Neutrophil (primary cell): ENCODE data around the gene IP6K3.

Source experiments
- H3K27ac ChIP-seq: fragments of 200-600 bp; sonication (generic); 2 replicates; pipeline ENCODE4 v1.5.1; 2016; ENCODE audit warnings: mild to moderate bottlenecking, moderate library complexity
- H3K27me3 ChIP-seq: fragments of 200-600 bp; sonication (generic); 2 replicates; pipeline ENCODE4 v1.6.0; 2016; ENCODE audit warnings: mild to moderate bottlenecking
- H3K36me3 ChIP-seq: fragments of 200-600 bp; sonication (generic); 2 replicates; pipeline ENCODE4 v1.5.1; 2017
- H3K4me1 ChIP-seq, 2 experiments: fragments of 200-600 bp in 1 of 2; sonication (generic) in 1 of 2; 1 replicate in 1 of 2; 2 replicates in 1 of 2; pipeline versions ENCODE4 v1.5.1 to v1.6.1; 2013 to 2016; ENCODE audit warnings: low read depth in 1 of 2, low read length in 1 of 2, mild to moderate bottlenecking in 1 of 2, moderate library complexity in 1 of 2; ENCODE audit not compliant: control insufficient read depth in 1 of 2, insufficient read depth in 1 of 2
- H3K4me3 ChIP-seq, 2 experiments: fragments of 200-600 bp in 1 of 2; sonication (generic) in 1 of 2; 1 replicate in 1 of 2; 2 replicates in 1 of 2; pipeline ENCODE4 v1.5.1; 2013 to 2016; ENCODE audit warnings: low read depth in 1 of 2, low read length in 1 of 2, mild to moderate bottlenecking in 1 of 2, moderate library complexity in 1 of 2
- H3K9me3 ChIP-seq: fragments of 200-600 bp; sonication (generic); 2 replicates; pipeline ENCODE4 v1.5.1; 2016
- CTCF ChIP-seq: fragments of 200-600 bp; sonication (generic); IDR thresholded peaks from 2 replicates; pipeline ENCODE4 v1.5.1; 2016; ENCODE audit warnings: antibody characterized with exemption

Gene IP6K3

GRCh38 chr6:33678233-33678931, 68.3 kb downstream of the IP6K3 start:
- no peak overlapping the region for H3K27ac ChIP-seq
- no peak for TF ChIP-seq CTCF
- no peaks in the 10 kb centered on the region for H3K9me3 ChIP-seq
- no peaks in the 10 kb centered on the region for H3K4me1 ChIP-seq
- no peak overlapping the region for H3K4me3 ChIP-seq
- H3K27me3 ChIP-seq = no peaks in the 10 kb centered on the region
- no peaks in the 10 kb centered on the region for H3K36me3 ChIP-seq

GRCh38 chr6:33677689-33678088, 69.0 kb downstream of the IP6K3 start:
- Histone ChIP-seq H3K4me3 (no peak overlapping the region), H3K4me1 (no peaks in the 10 kb centered on the region), H3K27me3 (no peaks in the 10 kb centered on the region), H3K9me3 (no peaks in the 10 kb centered on the region), H3K36me3 (no peaks in the 10 kb centered on the region), H3K27ac (no peak overlapping the region)
- TF ChIP-seq CTCF = no peak

GRCh38 chr6:33677143-33677660, 69.5 kb downstream of the IP6K3 start:
- Histone ChIP-seq H3K36me3 (no peaks in the 10 kb centered on the region), H3K9me3 (no peaks in the 10 kb centered on the region), H3K4me3 (no peak overlapping the region), H3K4me1 (no peaks in the 10 kb centered on the region), H3K27me3 (no peaks in the 10 kb centered on the region), H3K27ac (no peak overlapping the region)
- TF ChIP-seq CTCF = no peak

- no peak for TF ChIP-seq CTCF
- Histone ChIP-seq H3K27me3 (no peaks in the 10 kb centered on the region), H3K36me3 (no peaks in the 10 kb centered on the region), H3K27ac (no peak overlapping the region), H3K4me3 (no peak overlapping the region), H3K9me3 (no peaks in the 10 kb centered on the region), H3K4me1 (no peaks in the 10 kb centered on the region)
Observed at GRCh38 chr6:33676416-33677142, 70.1 kb downstream of the IP6K3 start.

- no peak overlapping the region for H3K27ac ChIP-seq
- H3K9me3 ChIP-seq = no peaks in the 10 kb centered on the region
- H3K4me3 ChIP-seq = no peak overlapping the region
- no peak for TF ChIP-seq CTCF
- no peaks in the 10 kb centered on the region for H3K4me1 ChIP-seq
- H3K36me3 ChIP-seq = no peaks in the 10 kb centered on the region
- no peaks in the 10 kb centered on the region for H3K27me3 ChIP-seq
Observed at GRCh38 chr6:33675968-33676367, 70.7 kb downstream of the IP6K3 start.
